Left cardiac atrium (tissue), 4 donors: ENCODE data around the gene MANBA. TPM values are rescaled to one million over a fixed set of nuclear protein-coding genes. Genes with fewer than 3 reads are reported as not detected.

Experiments
- ATAC-seq, 2 donors: fragments of 200-7000 bp; cut with Tn5 transposase; one replicate each; pipeline ENCODE4 v1.9.1; 2020; ENCODE audit warnings: mild to moderate bottlenecking in 2 of 2, moderate library complexity in 2 of 2
- DNase-seq: peaks from one replicate; pipeline ENCODE4 v3.0.0-alpha.2; 2020
- intact Hi-C, 2 donors: fragments of 100-400 bp; cut with DNase I; formaldehyde crosslinking; loops; one replicate each; pipeline versions ENCODE4 v1.14.1 to v1.15.1; 2022 to 2023
- total RNA-seq, 2 donors: library from RNA; stranded (reverse); fragmentation: NEBNext Ultra II Directional; extraction: Animal tissue kit (Norgen Biotek cat#: 25700); gene quantifications; one replicate each; pipeline ENCODE4 v1.2.1, GENCODE V29; 2021
- donor health status: DM: no; HTN: yes; CAD: no.
- donor health status: DM: no; HTN: yes; CAD: no; lungs with severe emphysema.
- donor health status: DM: yes; HTN: yes; CAD: no.
- donor health status: Dilated cardiomyopathy.

The MANBA gene
- total RNA-seq, 2 donors from 2014 or later = 22.2 to 26.8 TPM

DNA sequence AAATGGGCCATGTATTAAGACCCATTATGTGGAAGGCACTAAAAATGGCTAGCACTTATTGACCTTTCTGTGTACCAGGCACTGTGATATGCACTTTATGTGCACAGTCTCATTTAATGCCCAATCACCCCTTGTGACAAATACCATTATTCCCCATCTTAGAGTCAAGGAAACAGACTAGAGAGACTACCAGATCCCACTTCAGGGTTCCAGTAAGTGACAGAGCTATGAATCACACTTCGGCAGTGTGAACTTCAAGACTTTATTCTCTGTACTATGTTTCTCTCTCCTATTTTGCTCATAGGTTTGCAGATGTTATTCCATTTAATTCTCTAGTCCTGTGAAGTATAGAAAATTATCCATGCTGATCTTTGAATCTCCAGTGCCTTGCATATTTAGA is 152.6 kb downstream of the MANBA start:
- no peak for ATAC-seq
- intact Hi-C loops = no loop called here
- no peak for DNase-seq

DNA sequence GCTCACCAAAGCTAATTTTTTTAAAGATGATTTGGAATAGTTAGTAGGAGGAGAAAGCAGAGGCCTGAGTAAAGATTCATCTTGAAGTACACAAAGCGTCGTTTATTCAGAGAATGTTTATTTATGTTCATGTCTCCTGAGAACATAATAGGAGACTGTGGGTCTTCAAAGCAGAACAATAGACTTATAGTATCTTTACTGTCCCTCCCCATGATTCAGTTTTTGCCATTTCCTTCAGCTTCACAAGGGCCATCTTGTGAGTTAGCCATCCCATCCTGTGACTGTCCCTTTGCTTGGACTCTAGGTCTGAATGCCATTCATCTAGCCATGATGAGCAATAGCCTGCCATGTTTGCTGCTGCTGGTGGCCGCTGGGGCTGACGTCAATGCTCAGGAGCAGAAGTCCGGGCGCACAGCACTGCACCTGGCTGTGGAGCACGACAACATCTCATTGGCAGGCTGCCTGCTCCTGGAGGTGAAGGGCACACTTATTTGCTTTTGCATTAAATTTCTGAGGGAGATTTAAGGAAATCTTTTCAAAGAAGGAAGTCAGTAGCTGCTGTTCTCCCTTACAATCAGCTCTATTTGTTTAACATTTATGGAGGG is 153.8 kb downstream of the MANBA start:
- ATAC-seq (no peak), DNase-seq (no peak)
- intact Hi-C loops = no loop called here

DNA sequence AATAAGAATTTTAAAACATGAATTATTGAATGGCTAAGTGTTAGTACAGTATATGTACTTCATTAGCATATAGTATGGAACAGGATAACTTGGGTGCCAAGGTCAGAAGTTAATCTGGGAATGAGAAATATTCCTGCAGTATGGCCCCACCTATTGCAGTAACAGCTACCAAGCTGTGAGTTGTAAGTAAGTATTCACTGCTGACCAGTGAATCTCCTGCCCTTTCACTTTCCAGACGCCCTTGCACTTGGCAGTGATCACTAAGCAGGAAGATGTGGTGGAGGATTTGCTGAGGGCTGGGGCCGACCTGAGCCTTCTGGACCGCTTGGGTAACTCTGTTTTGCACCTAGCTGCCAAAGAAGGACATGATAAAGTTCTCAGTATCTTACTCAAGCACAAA is 154.5 kb downstream of the MANBA start:
- DNase-seq (no peak), ATAC-seq (no peak)
- intact Hi-C loops = no loop called here

GRCh38 chr4:102604222-102604940 is 156.4 kb downstream of the MANBA start:
- DNase-seq = no peak
- intact Hi-C loops = no loop called here
- ATAC-seq = no peak

DNA sequence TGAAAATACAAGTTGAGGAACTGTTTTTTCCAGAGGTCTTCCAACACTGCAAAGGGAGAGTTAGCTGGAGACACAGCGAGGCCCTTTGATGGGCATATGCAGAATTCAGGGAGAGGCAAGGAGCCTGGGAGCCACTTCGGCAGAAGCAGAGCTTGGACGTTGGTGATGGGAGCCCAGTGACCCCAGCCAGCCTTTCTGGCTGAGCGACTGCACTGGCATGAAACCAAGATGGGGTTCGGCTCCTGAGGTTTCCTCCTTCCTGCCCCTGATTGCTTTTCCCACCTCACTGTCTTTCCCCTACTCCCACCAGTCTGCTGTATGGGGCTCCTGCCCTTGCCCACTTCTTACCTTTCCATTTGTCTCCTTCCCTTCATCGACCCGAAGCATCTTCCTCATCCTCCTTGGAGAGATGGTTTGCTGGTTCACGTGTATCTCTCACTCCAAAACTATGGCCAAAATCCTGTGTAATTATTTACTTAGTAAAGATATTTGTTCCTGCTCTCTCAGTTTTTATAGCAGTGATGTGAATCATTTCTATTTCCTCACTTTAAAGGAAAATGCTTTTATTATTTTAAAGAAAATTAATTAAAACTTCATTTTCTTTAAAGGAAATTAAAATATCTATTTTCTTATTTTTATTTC is 159.1 kb downstream of the MANBA start:
- ATAC-seq = no peak
- intact Hi-C loops = no loop called here
- no peak for DNase-seq

GRCh38 chr4:102600689-102601088 is 160.1 kb downstream of the MANBA start:
- intact Hi-C loops = no loop called here
- ATAC-seq = no peak
- no peak for DNase-seq

DNA sequence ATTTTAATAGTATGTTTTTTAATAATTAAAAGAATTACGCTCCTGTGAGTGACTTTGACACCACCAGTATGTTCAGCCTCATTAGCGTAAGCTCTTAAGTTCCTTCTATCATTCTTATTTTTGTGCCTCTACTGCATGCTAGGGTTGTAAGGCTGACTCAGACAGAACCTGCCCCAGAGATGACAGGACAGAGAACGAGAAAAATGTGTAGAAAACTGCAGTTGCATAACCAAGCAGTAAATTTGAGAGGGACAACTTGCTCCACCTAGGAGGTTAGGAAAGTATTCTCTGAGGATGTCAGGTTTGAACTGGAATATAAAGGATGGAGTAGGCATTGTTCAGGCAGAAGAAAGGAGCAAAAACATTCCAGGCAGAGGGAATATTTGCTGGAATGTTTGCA is 160.9 kb downstream of the MANBA start:
- intact Hi-C loops = loop anchor here in 1 of 2 donors (10.0 kb wide), 1 partner anchor 145 kb away; no protein-coding TSS in a partner anchor
- ATAC-seq (no peak), DNase-seq (no peak)

- DNase-seq (no peak), ATAC-seq (no peak)
- intact Hi-C loops = loop anchor here in 1 of 2 donors (10.0 kb wide), 1 partner anchor 145 kb away; no protein-coding TSS in a partner anchor
Observed at GRCh38 chr4:102599455-102599854, 161.3 kb downstream of the MANBA start.

- intact Hi-C loops = loop anchor here in 1 of 2 donors (10.0 kb wide), 1 partner anchor 144 kb away; no protein-coding TSS in a partner anchor
- ATAC-seq (no peak), DNase-seq (no peak)
Observed at GRCh38 chr4:102598762-102599374, 161.9 kb downstream of the MANBA start.

- peak; percentile 53 to 67 for ATAC-seq
- intact Hi-C loops = loop anchor here in 1 of 2 donors (10.0 kb wide), 1 partner anchor 143 kb away; no protein-coding TSS in a partner anchor
Observed at GRCh38 chr4:102598086-102598761, 162.5 kb downstream of the MANBA start.

GRCh38 chr4:102596532-102596931 is 164.2 kb downstream of the MANBA start:
- intact Hi-C loops = loop anchor here in 1 of 2 donors (10.0 kb wide), 1 partner anchor 142 kb away; no protein-coding TSS in a partner anchor
- ATAC-seq (no peak), DNase-seq (no peak)

More at GRCh38 chr4:102598086-102598761, 162.5 kb downstream of the MANBA start:
- no peak for DNase-seq

DNA sequence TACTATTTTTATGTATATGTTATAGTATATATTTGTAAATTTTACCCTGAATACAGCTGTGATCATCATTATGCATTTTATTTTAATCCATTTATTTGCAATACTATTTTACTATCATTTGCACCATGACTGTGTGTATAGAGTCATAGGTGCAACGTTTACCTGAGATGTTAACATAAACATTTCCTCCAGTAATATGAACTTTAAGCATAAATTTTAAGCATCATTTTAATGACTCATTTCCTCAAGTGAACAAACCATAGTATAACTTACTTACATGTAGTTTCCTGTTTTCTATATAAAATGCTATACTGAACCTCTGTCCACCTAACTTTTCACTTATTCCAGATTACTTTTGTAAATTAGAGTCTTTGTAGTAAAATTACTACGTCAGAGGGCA is 166.8 kb downstream of the MANBA start:
- no peak for ATAC-seq

DNA sequence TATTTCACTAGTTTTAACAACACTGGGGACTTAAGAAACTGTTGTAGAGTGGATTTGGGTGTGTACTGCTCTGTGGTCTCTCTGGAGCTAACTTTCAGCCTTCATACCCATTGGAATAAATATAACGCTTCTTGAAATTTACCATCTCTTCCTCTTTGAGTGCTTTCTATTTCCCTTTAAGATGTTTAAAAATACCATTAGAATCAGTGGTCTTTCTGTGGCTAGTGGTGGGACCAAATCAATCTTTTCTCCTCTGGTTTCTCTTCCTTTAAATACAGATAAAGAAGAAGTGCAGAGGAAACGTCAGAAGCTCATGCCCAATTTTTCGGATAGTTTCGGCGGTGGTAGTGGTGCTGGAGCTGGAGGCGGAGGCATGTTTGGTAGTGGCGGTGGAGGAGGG is 167.6 kb downstream of the MANBA start:
- no peak for DNase-seq
- intact Hi-C loops = loop anchor here in 1 of 2 donors (10.0 kb wide), 1 partner anchor 138 kb away; no protein-coding TSS in a partner anchor
- ATAC-seq = no peak

More for the DNA sequence above, 166.8 kb downstream of the MANBA start:
- intact Hi-C loops = loop anchor here in 1 of 2 donors (10.0 kb wide), 1 partner anchor 139 kb away; no protein-coding TSS in a partner anchor
- DNase-seq = no peak

DNA sequence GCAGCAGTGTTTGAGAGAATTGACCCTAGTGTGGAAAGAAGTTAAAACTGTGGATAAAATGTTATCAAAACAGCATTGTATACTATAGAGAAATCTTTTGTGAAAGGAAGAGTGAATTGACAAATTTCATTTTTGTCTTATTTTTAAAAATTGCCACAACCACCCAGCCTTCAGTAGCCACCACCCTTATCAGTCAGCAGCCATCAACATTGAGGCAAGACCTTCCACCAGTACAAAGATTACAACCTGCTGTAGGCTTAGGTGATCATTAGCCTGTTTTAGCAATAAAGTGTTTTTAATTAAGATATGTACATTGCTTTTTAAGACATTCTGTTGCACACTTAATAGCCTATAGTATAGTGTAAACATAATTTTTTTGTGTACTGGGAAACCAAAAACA is 168.5 kb downstream of the MANBA start:
- DNase-seq (no peak), ATAC-seq (no peak)
- intact Hi-C loops = loop anchor here in 1 of 2 donors (10.0 kb wide), 1 partner anchor 137 kb away; no protein-coding TSS in a partner anchor

- no peak for DNase-seq
- no peak for ATAC-seq
- intact Hi-C loops = loop anchor here in 1 of 2 donors (10.0 kb wide), 1 partner anchor 135 kb away; no protein-coding TSS in a partner anchor
Observed at GRCh38 chr4:102589743-102590142, 171.0 kb downstream of the MANBA start.

- ATAC-seq = no peak
- DNase-seq = no peak
- intact Hi-C loops = no loop called here
Observed at GRCh38 chr4:102586644-102587021, 174.1 kb downstream of the MANBA start.

DNA sequence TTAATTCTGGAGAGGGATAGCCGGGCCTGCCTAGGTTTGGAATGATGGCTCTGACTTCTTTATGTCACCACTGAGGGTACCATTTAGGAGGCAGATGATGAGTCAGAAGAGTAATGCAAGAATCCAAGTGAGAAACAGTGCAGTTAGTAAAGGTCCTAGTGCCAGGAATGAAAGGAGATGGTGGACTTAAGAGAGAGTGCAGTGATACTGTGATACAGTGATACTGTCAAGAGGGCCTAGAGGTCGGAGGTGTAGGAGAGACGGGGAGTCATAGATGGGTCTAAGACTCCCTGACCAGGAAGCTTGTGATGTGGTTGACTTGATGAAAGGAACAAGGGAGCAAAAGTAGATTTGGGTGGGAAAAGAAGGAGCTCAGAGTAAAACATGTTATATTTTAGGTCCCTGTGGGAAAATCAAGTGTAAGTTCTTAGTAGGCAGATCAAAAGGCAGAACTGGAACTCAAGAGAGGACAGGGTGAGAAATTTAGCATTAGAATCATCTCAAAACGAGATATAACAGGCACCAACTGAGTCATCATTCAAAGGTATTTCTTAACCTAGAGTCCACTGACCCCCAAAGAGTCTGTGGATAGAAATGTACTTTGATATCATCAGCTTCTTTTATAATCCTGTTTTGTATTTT is 174.6 kb downstream of the MANBA start:
- no peak for DNase-seq
- intact Hi-C loops = no loop called here
- ATAC-seq = no peak

GRCh38 chr4:102585329-102585728 is 175.4 kb downstream of the MANBA start:
- intact Hi-C loops = no loop called here
- no peak for DNase-seq

More at GRCh38 chr4:102585329-102585728, 175.4 kb downstream of the MANBA start:
- no peak for ATAC-seq
